Measurements from ENCODE around the gene ABTB2.

The ABTB2 gene

GRCh38 chr11:34165786-34166555 lies 191.8 kb downstream of the ABTB2 start:
- no peak for TF ChIP-seq CTCF (conservative IDR thresholded peaks at IDR 0.05; ENCODE audit: low read depth)
- ChIA-PET CTCF (interaction anchor here (0.9 to 1.6 kb wide), 3 partner anchors 8 to 302 kb away, joined by 3 to 7 read pairs (median 4); no protein-coding TSS in a partner anchor), POLR2A (ENCODE audit: low non-redundant PET) (no interaction called here)
- peak; percentile 57 for DNase-seq (ENCODE audit: low spot score)
- peak overlapping the region; percentile 25 for H3K27ac ChIP-seq

- ChIA-PET POLR2A (ENCODE audit: low non-redundant PET) (no interaction called here), CTCF (interaction anchor here (0.8 to 1.6 kb wide), 3 partner anchors 9 to 303 kb away, joined by 4 to 9 read pairs (median 7); no protein-coding TSS in a partner anchor)
- no peak for TF ChIP-seq CTCF (conservative IDR thresholded peaks at IDR 0.05; ENCODE audit: low read depth)
- DNase-seq (ENCODE audit: low spot score): no peak
- no peak overlapping the region for H3K27ac ChIP-seq
Measured at GRCh38 chr11:34165121-34165520, 192.7 kb downstream of the ABTB2 start.

GRCh38 chr11:34162856-34163255 lies 195.0 kb downstream of the ABTB2 start:
- no peak overlapping the region for H3K27ac ChIP-seq
- DNase-seq (ENCODE audit: low spot score): no peak
- ChIA-PET POLR2A (ENCODE audit: low non-redundant PET) (no interaction called here), CTCF (no interaction called here)
- TF ChIP-seq CTCF (conservative IDR thresholded peaks at IDR 0.05; ENCODE audit: low read depth): no peak

GRCh38 chr11:34162493-34162820 lies 195.4 kb downstream of the ABTB2 start:
- no peak for DNase-seq (ENCODE audit: low spot score)
- CTCF ChIA-PET: no interaction called here
- no peak for TF ChIP-seq CTCF (conservative IDR thresholded peaks at IDR 0.05; ENCODE audit: low read depth)
- POLR2A ChIA-PET (ENCODE audit: low non-redundant PET): no interaction called here
- no peak overlapping the region for H3K27ac ChIP-seq

- H3K27ac ChIP-seq: no peak overlapping the region
- CTCF ChIA-PET: interaction anchor here (0.5 kb wide), 1 partner anchor 145 kb away, joined by 3 read pairs; no protein-coding TSS in a partner anchor
- DNase-seq (ENCODE audit: low spot score): no peak
- POLR2A ChIA-PET (ENCODE audit: low non-redundant PET): no interaction called here
- TF ChIP-seq CTCF (conservative IDR thresholded peaks at IDR 0.05; ENCODE audit: low read depth): no peak
Measured at GRCh38 chr11:34161812-34162492, 195.9 kb downstream of the ABTB2 start.

- ChIA-PET CTCF (no interaction called here), POLR2A (ENCODE audit: low non-redundant PET) (no interaction called here)
- TF ChIP-seq CTCF (conservative IDR thresholded peaks at IDR 0.05; ENCODE audit: low read depth): no peak
Measured at GRCh38 chr11:34161361-34161760, 196.4 kb downstream of the ABTB2 start.

More at GRCh38 chr11:34161361-34161760, 196.4 kb downstream of the ABTB2 start:
- no peak for DNase-seq (ENCODE audit: low spot score)
- no peak overlapping the region for H3K27ac ChIP-seq
